Subcutaneous abdominal adipose tissue (tissue), 5 donors: ENCODE data around the gene NBPF4.
"Not testable (repeated sequence)": the region's sequence is repeated elsewhere in the genome, so short reads cannot be mapped to it uniquely, and the experiment has no call there.

Source experiments
- H3K27ac ChIP-seq: one replicate; pipeline ENCODE4 v1.7.0; 2013; ENCODE audit warnings: low read depth, mild to moderate bottlenecking, inconsistent platforms, low read length, moderate library complexity
- H3K27me3 ChIP-seq, 5 donors: one replicate each; pipeline ENCODE4 v1.7.0; 2013; ENCODE audit warnings: low read length in 5 of 5, inconsistent platforms in 1 of 5; ENCODE audit not compliant: control insufficient read depth in 5 of 5, insufficient read depth in 4 of 5
- H3K36me3 ChIP-seq, 5 donors: one replicate each; pipeline ENCODE4 v1.7.0; 2013; ENCODE audit warnings: low read length in 5 of 5; ENCODE audit not compliant: control insufficient read depth in 5 of 5, insufficient read depth in 5 of 5
- H3K4me1 ChIP-seq, 5 donors: one replicate each; pipeline ENCODE4 v1.7.0; 2013; ENCODE audit warnings: low read length in 5 of 5, mild to moderate bottlenecking in 3 of 5, moderate library complexity in 1 of 5; ENCODE audit not compliant: control insufficient read depth in 5 of 5, insufficient read depth in 5 of 5
- H3K4me3 ChIP-seq, 5 donors: one replicate each; pipeline ENCODE4 v1.7.0; 2013; ENCODE audit warnings: low read length in 5 of 5, low read depth in 1 of 5
- H3K9ac ChIP-seq, 5 donors: one replicate each; pipeline ENCODE4 v1.7.0; 2013; ENCODE audit warnings: low read length in 5 of 5, mild to moderate bottlenecking in 4 of 5, moderate library complexity in 3 of 5
- H3K9me3 ChIP-seq, 5 donors: one replicate each; pipeline ENCODE4 v1.7.0; 2013; ENCODE audit warnings: low read length in 5 of 5; ENCODE audit not compliant: control insufficient read depth in 5 of 5
- donor health status: healthy.
- donor health status: healthy.
- donor health status: healthy.
- donor health status: healthy.
- donor health status: healthy.

NBPF4 gene

GRCh38 chr1:108235308-108235707 is 8.6 kb downstream of the NBPF4 start:
- H3K9me3 ChIP-seq, H3K27ac ChIP-seq, H3K36me3 ChIP-seq, H3K4me1 ChIP-seq, H3K4me3 ChIP-seq, H3K9ac ChIP-seq, H3K27me3 ChIP-seq: not testable (repeated sequence)

- H3K36me3 ChIP-seq, H3K4me3 ChIP-seq, H3K4me1 ChIP-seq, H3K9me3 ChIP-seq, H3K27me3 ChIP-seq, H3K9ac ChIP-seq, H3K27ac ChIP-seq: not testable (repeated sequence)
Observed at GRCh38 chr1:108232183-108232582, 11.7 kb downstream of the NBPF4 start.

DNA sequence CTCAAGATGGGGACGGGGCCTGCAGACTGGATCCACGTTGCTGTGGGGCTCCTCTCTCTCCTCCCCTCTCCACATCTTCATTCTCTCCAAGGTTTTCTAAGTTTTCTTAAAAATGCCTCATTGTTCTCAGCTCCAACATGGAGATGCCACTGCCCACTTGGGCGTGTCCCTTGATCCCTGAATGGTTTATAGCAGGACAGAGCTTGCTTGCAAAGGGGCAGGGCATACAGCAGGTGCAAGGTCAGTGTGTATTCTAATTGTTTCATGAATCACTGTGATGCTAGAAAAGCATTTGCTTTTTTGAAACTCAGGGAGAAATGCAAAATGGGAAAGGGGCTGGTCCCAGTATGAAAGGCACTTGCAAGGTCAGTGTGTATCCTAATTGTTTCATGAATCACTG is 13.9 kb downstream of the NBPF4 start:
- H3K9me3 ChIP-seq, H3K9ac ChIP-seq, H3K4me3 ChIP-seq, H3K4me1 ChIP-seq, H3K27ac ChIP-seq, H3K36me3 ChIP-seq, H3K27me3 ChIP-seq: not testable (repeated sequence)

- H3K4me3 ChIP-seq, H3K4me1 ChIP-seq, H3K9ac ChIP-seq, H3K27me3 ChIP-seq, H3K36me3 ChIP-seq, H3K9me3 ChIP-seq, H3K27ac ChIP-seq: not testable (repeated sequence)
Observed at GRCh38 chr1:108227772-108228171, 16.1 kb downstream of the NBPF4 start.

DNA sequence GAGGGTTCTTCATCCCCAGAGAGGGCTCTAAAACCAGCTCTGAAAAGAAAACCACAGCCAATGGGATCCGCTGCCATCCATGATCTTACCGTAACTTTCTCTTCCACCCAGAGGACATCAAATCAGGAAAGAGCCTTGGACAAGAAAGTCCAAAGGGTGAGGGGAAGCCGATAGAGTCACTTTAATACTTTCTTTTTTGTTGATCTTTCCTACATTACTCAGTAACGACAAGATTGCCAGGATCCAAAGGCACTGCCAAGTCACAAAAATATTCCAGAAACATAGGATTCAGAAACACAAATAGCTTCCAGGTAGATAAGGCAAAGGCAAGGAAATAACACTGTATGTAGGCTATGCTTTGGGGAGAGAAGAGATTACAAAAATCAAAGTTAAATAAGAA is 17.0 kb downstream of the NBPF4 start:
- not testable (repeated sequence) for H3K4me3 ChIP-seq, H3K36me3 ChIP-seq, H3K4me1 ChIP-seq, H3K9ac ChIP-seq, H3K9me3 ChIP-seq, H3K27me3 ChIP-seq, H3K27ac ChIP-seq

DNA sequence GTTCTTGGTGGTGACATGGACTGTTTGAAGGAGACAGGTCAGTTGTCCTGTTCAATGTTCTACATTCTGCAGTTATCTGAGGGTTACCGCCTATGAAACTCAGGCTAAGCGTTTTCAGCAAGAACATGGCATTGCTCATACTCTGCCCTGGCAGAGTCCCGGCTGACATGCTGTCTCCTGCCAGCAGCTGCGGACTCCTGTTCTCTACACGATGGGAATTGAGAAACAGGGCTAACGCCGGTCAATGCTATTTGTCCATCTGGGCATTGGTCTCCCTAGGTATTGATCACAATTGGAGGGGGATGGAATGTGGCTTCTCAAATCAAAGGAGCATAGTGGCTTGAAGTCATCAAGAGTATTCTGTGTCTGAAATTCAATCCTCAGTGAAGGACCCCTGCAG is 20.6 kb downstream of the NBPF4 start:
- H3K4me3 ChIP-seq, H3K9ac ChIP-seq, H3K36me3 ChIP-seq, H3K27ac ChIP-seq, H3K27me3 ChIP-seq, H3K4me1 ChIP-seq, H3K9me3 ChIP-seq: not testable (repeated sequence)

GRCh38 chr1:108217515-108218174 is 26.2 kb downstream of the NBPF4 start:
- H3K9me3 ChIP-seq, H3K36me3 ChIP-seq, H3K9ac ChIP-seq, H3K4me3 ChIP-seq, H3K27ac ChIP-seq, H3K4me1 ChIP-seq, H3K27me3 ChIP-seq: not testable (repeated sequence)

DNA sequence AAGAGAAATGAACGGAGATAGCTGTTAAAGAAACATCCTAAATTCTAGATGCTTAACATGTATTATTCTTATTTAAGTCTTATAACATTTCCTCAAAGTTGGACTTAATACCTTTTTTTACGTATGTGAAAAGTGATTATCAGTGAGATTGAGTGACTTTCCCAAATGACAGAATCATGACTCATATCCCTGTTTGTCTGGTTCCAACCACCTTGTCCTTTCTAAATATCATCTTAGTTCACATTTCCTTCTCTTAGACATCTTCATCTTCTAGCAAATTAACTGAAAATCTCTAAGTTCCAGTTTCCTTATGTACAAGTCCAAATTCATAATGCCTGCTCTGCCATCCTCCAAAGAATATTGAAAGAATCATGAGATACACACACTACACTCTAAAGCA is 26.9 kb downstream of the NBPF4 start:
- H3K36me3 ChIP-seq, H3K9ac ChIP-seq, H3K27ac ChIP-seq, H3K27me3 ChIP-seq, H3K4me1 ChIP-seq, H3K9me3 ChIP-seq, H3K4me3 ChIP-seq: not testable (repeated sequence)

GRCh38 chr1:108216028-108216890 is 27.6 kb downstream of the NBPF4 start:
- H3K9me3 ChIP-seq, H3K4me3 ChIP-seq: not testable (repeated sequence)

GRCh38 chr1:108214641-108215465 is 29.0 kb downstream of the NBPF4 start:
- H3K4me3 ChIP-seq, H3K36me3 ChIP-seq, H3K4me1 ChIP-seq, H3K9ac ChIP-seq, H3K27me3 ChIP-seq, H3K27ac ChIP-seq, H3K9me3 ChIP-seq: not testable (repeated sequence)

More at GRCh38 chr1:108216028-108216890, 27.6 kb downstream of the NBPF4 start:
- not testable (repeated sequence) for H3K36me3 ChIP-seq, H3K27ac ChIP-seq, H3K4me1 ChIP-seq, H3K9ac ChIP-seq, H3K27me3 ChIP-seq
